NCI-H2227 treated with DMSO at 0.1 percent for 48 hours (cell line): Measurements from ENCODE around the gene NUFIP2.
"Not testable (repeated sequence)": the region's sequence is repeated elsewhere in the genome, so short reads cannot be mapped to it uniquely, and the experiment has no call there.

Experiments used
- DNase-seq: peaks from one replicate; lab custom pipeline; 2025; lab: John Stamatoyannopoulos, UW

The NUFIP2 gene

GRCh38 chr17:29238133-29238850 lies 55.7 kb downstream of the NUFIP2 start:
- DNase-seq, result no peak

GRCh38 chr17:29237476-29238132 lies 56.3 kb downstream of the NUFIP2 start:
- DNase-seq, result no peak

- DNase-seq, result no peak
These were observed 58.0 kb downstream of the NUFIP2 start for GRCh38 chr17:29235904-29236303.

GRCh38 chr17:29234972-29235371 lies 59.0 kb downstream of the NUFIP2 start:
- not testable (repeated sequence) for DNase-seq

GRCh38 chr17:29233301-29233700 lies 60.6 kb downstream of the NUFIP2 start:
- no peak for DNase-seq

- no peak for DNase-seq
These were observed 68.6 kb downstream of the NUFIP2 start for GRCh38 chr17:29225396-29225795.

GRCh38 chr17:29221338-29221737 lies 72.6 kb downstream of the NUFIP2 start:
- not testable (repeated sequence) for DNase-seq

- DNase-seq, result peak; percentile 62
These were observed 74.4 kb downstream of the NUFIP2 start for GRCh38 chr17:29219378-29220047.

- DNase-seq, result no peak
These were observed 77.1 kb downstream of the NUFIP2 start for GRCh38 chr17:29216856-29217255.

- no peak for DNase-seq
These were observed 77.8 kb downstream of the NUFIP2 start for GRCh38 chr17:29216181-29216580.

GRCh38 chr17:29215717-29216116 lies 78.2 kb downstream of the NUFIP2 start:
- DNase-seq, result no peak

- no peak for DNase-seq
These were observed 78.8 kb downstream of the NUFIP2 start for GRCh38 chr17:29215174-29215573.

GRCh38 chr17:29214215-29215146 lies 79.5 kb downstream of the NUFIP2 start:
- no peak for DNase-seq

GRCh38 chr17:29212681-29213121 lies 81.2 kb downstream of the NUFIP2 start:
- DNase-seq, result no peak

GRCh38 chr17:29212094-29212631 lies 81.8 kb downstream of the NUFIP2 start:
- DNase-seq, result no peak

- no peak for DNase-seq
These were observed 83.1 kb downstream of the NUFIP2 start for GRCh38 chr17:29210879-29211278.

GRCh38 chr17:29209073-29209472 lies 84.9 kb downstream of the NUFIP2 start:
- DNase-seq, result no peak

GRCh38 chr17:29207975-29208374 lies 86.0 kb downstream of the NUFIP2 start:
- DNase-seq, result no peak
